A549 (cell line): Measurements from ENCODE around the gene IDUA.

Experiments used
- CTCF ChIP-seq: fragments of >200 bp; sonication (Bioruptor Twin); formaldehyde crosslinking; IDR thresholded peaks from 3 replicates; pipeline ENCODE4 v1.5.1; 2016
- E2F6 ChIP-seq: IDR thresholded peaks from 2 replicates; pipeline ENCODE4 v1.6.1; 2012; ENCODE audit warnings: low read depth, borderline replicate concordance
- EHMT2 ChIP-seq: fragments of 200-600 bp; sonication (generic); IDR thresholded peaks from 2 replicates; pipeline ENCODE4 v1.6.1; 2016; ENCODE audit warnings: antibody characterized with exemption, low read depth, mild to moderate bottlenecking, moderate library complexity
- FOXS1 ChIP-seq: fragments of 250-450 bp; sonication (Bioruptor Pico); IDR thresholded peaks from 2 replicates; pipeline ENCODE4 v1.5.0; 2020; ENCODE audit warnings: mild to moderate bottlenecking, moderate library complexity
- MAX ChIP-seq: IDR thresholded peaks from 2 replicates; pipeline ENCODE4 v1.6.1; 2012
- PHF8 ChIP-seq: fragments of 200-600 bp; sonication (generic); IDR thresholded peaks from 2 replicates; pipeline ENCODE4 v1.6.1; 2016; ENCODE audit warnings: low read depth, mild to moderate bottlenecking, antibody characterized with exemption, moderate library complexity, borderline replicate concordance
- POLR2A ChIP-seq: IDR thresholded peaks from 2 replicates; pipeline ENCODE4 v1.6.1; 2012; ENCODE audit warnings: mild to moderate bottlenecking, low read length
- RAD21 ChIP-seq, 2 experiments: fragments of >200 bp in 1 of 2; sonication (Bioruptor Twin) in 1 of 2; formaldehyde crosslinking in 1 of 2; IDR thresholded peaks in 1 of 2; conservative IDR thresholded peaks in 1 of 2; 2 replicates in 1 of 2; 3 replicates in 1 of 2; pipeline ENCODE4 v1.6.1; 2012 to 2018; ENCODE audit warnings: inconsistent platforms in 1 of 2
- REST ChIP-seq: fragments of 200-600 bp; sonication (generic); IDR thresholded peaks from 2 replicates; pipeline ENCODE4 v1.6.1; 2016; ENCODE audit warnings: antibody characterized with exemption, mild to moderate bottlenecking, moderate library complexity
- RFX5 ChIP-seq: fragments of 450-650 bp; IDR thresholded peaks from 2 replicates; pipeline ENCODE4 v1.7.1; 2014; ENCODE audit warnings: antibody characterized with exemption, mild to moderate bottlenecking, moderate library complexity
- SREBF2 ChIP-seq: fragments of 450-650 bp; IDR thresholded peaks from 2 replicates; pipeline ENCODE4 v1.6.1; 2014; ENCODE audit warnings: mild to moderate bottlenecking, moderate library complexity
- USF2 ChIP-seq: fragments of 450-650 bp; IDR thresholded peaks from 2 replicates; pipeline ENCODE4 v1.6.1; 2014; ENCODE audit warnings: antibody characterized with exemption

- no peak for TF ChIP-seq CTCF
- no peak for TF ChIP-seq FOXS1 (CRISPR knock-in tag)
- no peak for TF ChIP-seq USF2
- TF ChIP-seq SREBF2, result no peak
- TF ChIP-seq POLR2A, result no peak
- TF ChIP-seq PHF8, result no peak
- TF ChIP-seq E2F6, result no peak
- no peak for TF ChIP-seq MAX
- TF ChIP-seq RAD21 (conservative IDR thresholded peaks at IDR 0.05 in 1 of 2, IDR thresholded peaks at IDR 0.05 in 1 of 2), result no peak
- TF ChIP-seq REST, result no peak
- TF ChIP-seq EHMT2, result no peak
- no peak for TF ChIP-seq RFX5
These were observed 30.2 kb upstream of the IDUA start for GRCh38 chr4:956531-957230.
